GM06990 (cell line): Measurements from ENCODE around the gene ENOX1.

Experiments used
- DNase-seq: peaks from one replicate; pipeline ENCODE4 v3.0.0-alpha.2; 2011; ENCODE audit not compliant: insufficient read length; ENCODE audit errors: extremely low read depth
- H3K27me3 ChIP-seq: replicated peaks from 2 replicates; pipeline ENCODE4 v1.6.0; 2011; ENCODE audit warnings: low read length; ENCODE audit not compliant: control insufficient read depth, insufficient read depth
- H3K36me3 ChIP-seq: 2 replicates; pipeline ENCODE4 v1.5.1; 2011; ENCODE audit warnings: low read length; ENCODE audit not compliant: control insufficient read depth, insufficient read depth
- H3K4me3 ChIP-seq: replicated peaks from 2 replicates; pipeline ENCODE4 v1.5.1; 2011; ENCODE audit warnings: low read depth, mild to moderate bottlenecking, control low read depth, low read length
- TF ChIP-seq, protein P1 (sequence below): IDR thresholded peaks from 2 replicates; pipeline ENCODE4 v1.5.1; 2011; ENCODE audit warnings: low read length, control low read depth, mild to moderate bottlenecking, inconsistent platforms; ENCODE audit not compliant: insufficient read depth, poor library complexity, severe bottlenecking

Gene ENOX1

GRCh38 chr13:43348397-43348796 lies 438.4 kb downstream of the ENOX1 start:
- H3K36me3 ChIP-seq, result no peaks in the 10 kb centered on the region
- H3K27me3 ChIP-seq, result no peaks in the 10 kb centered on the region; the same call in 1 of the 2 replicates
- H3K4me3 ChIP-seq, result no peak overlapping the region
- TF ChIP-seq, protein P1, sequence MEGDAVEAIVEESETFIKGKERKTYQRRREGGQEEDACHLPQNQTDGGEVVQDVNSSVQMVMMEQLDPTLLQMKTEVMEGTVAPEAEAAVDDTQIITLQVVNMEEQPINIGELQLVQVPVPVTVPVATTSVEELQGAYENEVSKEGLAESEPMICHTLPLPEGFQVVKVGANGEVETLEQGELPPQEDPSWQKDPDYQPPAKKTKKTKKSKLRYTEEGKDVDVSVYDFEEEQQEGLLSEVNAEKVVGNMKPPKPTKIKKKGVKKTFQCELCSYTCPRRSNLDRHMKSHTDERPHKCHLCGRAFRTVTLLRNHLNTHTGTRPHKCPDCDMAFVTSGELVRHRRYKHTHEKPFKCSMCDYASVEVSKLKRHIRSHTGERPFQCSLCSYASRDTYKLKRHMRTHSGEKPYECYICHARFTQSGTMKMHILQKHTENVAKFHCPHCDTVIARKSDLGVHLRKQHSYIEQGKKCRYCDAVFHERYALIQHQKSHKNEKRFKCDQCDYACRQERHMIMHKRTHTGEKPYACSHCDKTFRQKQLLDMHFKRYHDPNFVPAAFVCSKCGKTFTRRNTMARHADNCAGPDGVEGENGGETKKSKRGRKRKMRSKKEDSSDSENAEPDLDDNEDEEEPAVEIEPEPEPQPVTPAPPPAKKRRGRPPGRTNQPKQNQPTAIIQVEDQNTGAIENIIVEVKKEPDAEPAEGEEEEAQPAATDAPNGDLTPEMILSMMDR, result no peak
- DNase-seq, result no peak

DNA sequence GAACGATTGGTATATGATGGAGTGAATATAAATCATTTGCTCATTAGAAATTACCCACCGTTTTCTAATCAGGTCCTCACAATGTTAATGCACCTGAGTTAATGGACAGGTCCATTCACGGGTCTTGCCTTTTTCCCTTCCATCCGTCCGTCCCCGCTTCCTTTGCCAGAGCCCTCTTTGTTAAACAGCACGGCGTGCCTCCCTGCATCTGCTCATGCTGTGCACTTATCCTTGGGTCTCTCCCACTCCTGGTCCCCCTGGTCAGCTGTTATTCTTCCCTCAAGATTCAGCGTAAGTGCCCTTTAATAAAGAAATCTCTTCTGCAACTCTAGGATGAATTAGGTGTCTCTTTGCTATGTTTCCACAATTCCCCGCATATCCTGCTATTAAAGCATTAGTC lies 438.9 kb downstream of the ENOX1 start:
- TF ChIP-seq, protein P1, result no peak
- no peak for DNase-seq
- Histone ChIP-seq H3K27me3 (no peaks in the 10 kb centered on the region; the same call in 1 of the 2 replicates), H3K4me3 (no peak overlapping the region), H3K36me3 (no peaks in the 10 kb centered on the region)

DNA sequence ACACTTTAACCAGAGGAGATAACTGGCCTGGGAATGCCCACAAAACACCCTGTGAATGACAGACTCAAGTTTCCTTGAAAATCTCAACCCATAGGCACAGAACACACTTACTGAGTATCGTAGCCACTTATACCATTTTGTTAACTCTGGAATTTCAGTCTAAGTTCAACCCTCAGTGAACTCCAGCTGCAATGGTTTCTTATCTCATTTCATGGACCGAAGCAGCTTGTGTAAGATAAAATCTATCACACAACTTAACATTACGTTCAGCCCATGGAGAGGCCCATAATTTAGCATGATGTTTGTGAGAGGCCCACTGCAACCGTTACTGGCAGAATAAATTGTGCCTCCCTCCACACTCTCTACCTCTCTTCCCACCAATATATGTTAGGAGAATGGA lies 440.3 kb downstream of the ENOX1 start:
- TF ChIP-seq, protein P1, result no peak
- no peaks in the 10 kb centered on the region; the same call in 1 of the 2 replicates for H3K27me3 ChIP-seq
- DNase-seq, result no peak
- H3K36me3 ChIP-seq, result no peaks in the 10 kb centered on the region
- no peak overlapping the region for H3K4me3 ChIP-seq

- TF ChIP-seq, protein P1, result no peak
- Histone ChIP-seq H3K36me3 (no peaks in the 10 kb centered on the region), H3K27me3 (no peaks in the 10 kb centered on the region; the same call in 1 of the 2 replicates), H3K4me3 (no peak overlapping the region)
- DNase-seq, result no peak
Observed at GRCh38 chr13:43343645-43344044, 443.1 kb downstream of the ENOX1 start.

DNA sequence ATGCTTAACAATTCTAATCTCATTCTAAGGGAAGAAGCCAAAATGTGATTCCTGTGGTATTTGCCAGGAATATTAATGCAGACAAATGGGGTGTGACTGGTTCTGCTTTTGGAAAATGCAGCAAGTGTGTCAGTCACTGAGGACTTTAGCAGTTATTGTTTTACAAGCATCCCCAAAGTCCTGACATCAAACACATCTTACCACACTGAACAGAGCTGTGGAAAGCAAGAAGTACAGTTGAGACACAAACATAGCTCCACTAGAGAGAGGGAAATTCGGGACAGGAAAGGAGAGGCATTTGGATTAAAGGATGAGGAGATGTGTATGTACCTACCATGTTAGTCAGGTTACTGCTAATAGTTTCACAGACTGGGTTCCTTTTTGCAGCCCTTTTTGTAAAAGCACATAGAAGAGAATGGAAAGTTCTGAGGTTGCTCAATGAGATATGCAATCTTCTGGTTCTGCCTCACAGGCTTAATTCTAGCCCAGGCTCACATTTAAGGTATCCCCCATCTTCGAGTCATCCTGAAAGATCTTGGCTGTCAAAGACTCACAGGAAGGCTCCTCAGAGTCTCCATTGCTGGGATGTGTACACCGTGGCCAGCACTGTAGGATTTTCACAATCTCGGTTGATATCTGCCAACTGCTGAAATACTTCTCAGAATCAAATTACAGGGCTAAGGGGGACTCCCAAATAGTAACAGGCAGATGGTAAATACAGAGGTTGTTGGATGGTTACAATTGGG lies 446.8 kb downstream of the ENOX1 start:
- TF ChIP-seq, protein P1, result no peak
- Histone ChIP-seq H3K36me3 (no peaks in the 10 kb centered on the region), H3K4me3 (no peak overlapping the region), H3K27me3 (no peaks in the 10 kb centered on the region)
- no peak for DNase-seq
